GM19467 (cell line): ENCODE measurements around the gene ANGPTL7.
"Not testable (repeated sequence)": the region's sequence is repeated elsewhere in the genome, so short reads cannot be mapped to it uniquely, and the experiment has no call there.

ENCODE experiments used
- ATAC-seq: cut with Tn5 transposase; IDR thresholded peaks from one replicate; pipeline ENCODE4 v1.9.1; 2021; ENCODE audit warnings: mild to moderate bottlenecking, moderate library complexity; ENCODE audit not compliant: unreplicated experiment

Gene ANGPTL7

GRCh38 chr1:11168731-11169130 is 20.4 kb upstream of the ANGPTL7 start:
- ATAC-seq: no peak

- no peak for ATAC-seq
These were observed 20.0 kb upstream of the ANGPTL7 start for GRCh38 chr1:11169202-11169601.

- ATAC-seq: no peak
These were observed 19.1 kb upstream of the ANGPTL7 start for GRCh38 chr1:11170102-11170501.

- no peak for ATAC-seq
These were observed 14.8 kb upstream of the ANGPTL7 start for GRCh38 chr1:11174261-11174942.

GRCh38 chr1:11175461-11175860 is 13.7 kb upstream of the ANGPTL7 start:
- no peak for ATAC-seq

DNA sequence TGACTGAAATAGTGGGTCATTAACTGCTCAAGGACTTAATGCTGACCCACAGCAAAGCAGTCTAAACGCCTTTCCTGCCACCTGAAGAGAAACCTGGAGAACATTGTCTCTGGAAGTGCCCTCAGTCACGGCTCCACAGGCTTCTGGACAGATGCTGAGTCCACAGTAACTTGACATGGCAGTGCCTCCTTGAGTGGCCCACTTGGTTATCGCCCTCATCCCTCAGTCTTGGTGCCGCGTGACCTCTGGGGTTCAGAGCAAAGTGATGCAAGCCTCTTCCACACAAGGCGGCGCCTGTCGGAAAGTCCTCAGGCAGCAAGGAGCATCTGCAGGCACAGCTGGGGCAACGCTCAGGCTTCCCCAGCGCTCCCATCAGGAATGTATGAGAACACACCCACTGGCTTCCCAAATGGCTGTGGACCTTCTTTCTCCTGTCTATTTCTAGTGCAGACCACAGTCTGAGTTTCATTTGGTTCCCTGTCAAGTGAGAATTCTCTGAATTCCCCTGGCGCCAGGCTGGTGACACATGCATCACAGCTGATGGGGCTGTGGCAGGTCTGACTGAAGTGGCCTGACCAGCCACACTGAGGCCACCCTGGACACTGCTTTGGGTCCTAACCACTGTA is 13.0 kb upstream of the ANGPTL7 start:
- no peak for ATAC-seq

- ATAC-seq: no peak
These were observed 10.8 kb upstream of the ANGPTL7 start for GRCh38 chr1:11178021-11179015.

- no peak for ATAC-seq
These were observed 10.0 kb upstream of the ANGPTL7 start for GRCh38 chr1:11179125-11179524.

- not testable (repeated sequence) for ATAC-seq
These were observed 9.4 kb upstream of the ANGPTL7 start for GRCh38 chr1:11179749-11180148.

DNA sequence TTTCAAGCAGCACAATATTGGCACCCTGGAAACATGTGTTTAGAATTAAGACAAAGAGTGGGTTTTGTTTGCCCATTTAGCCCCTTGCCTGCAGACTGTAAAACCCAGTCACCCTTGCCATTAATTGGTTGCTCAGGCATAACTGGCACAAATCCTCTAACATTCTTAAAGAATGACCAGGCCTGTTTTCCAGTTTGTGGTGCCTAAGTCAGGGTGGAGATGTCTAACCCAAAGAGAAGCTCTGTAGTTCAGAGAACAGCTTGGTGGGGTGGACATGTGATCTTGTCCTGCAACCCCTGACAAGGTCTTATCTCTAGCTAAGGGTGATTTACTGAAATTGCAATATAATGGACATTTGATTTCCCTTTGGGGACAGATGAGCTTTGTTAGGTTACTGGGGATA is 8.8 kb upstream of the ANGPTL7 start:
- ATAC-seq: no peak

GRCh38 chr1:11182884-11183283 is 6.3 kb upstream of the ANGPTL7 start:
- no peak for ATAC-seq

DNA sequence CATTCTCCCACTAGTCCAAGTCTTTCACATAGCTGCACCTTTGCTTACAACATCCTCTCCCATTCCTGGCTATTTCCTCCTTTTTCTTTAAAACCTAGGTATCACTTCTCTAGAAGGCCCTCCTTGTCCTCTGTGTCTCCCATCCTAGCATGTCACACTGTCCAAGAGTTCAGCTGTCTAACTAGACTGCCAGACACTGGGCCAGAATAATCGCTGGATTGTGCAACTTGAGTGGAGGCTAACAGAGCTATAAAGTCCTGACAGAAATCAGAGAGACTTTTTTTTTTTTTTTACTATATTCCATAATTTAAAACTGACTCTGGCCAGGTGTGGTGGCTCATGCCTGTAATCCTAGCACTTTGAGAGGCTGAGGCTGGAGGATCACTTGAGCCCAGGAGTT is 4.2 kb upstream of the ANGPTL7 start:
- ATAC-seq: no peak

DNA sequence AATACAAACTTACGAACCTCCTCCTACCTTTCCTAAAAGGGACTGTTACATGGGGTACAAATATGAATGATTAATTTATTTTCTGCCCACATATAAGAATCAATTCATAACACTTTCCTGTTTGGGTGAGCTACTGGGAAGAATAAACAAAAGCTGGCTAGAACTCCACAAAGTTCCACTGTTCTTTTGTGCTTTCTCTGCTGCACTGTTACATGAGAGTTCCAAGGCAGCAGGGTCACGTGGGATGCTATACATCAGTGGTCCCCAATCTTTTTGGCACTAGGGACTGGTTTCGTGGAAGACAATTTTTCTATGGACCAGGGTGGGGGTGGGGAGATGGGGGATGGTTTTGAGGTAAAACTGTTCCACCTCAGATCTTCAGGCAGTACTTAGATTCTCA is 2.2 kb upstream of the ANGPTL7 start:
- ATAC-seq: no peak

DNA sequence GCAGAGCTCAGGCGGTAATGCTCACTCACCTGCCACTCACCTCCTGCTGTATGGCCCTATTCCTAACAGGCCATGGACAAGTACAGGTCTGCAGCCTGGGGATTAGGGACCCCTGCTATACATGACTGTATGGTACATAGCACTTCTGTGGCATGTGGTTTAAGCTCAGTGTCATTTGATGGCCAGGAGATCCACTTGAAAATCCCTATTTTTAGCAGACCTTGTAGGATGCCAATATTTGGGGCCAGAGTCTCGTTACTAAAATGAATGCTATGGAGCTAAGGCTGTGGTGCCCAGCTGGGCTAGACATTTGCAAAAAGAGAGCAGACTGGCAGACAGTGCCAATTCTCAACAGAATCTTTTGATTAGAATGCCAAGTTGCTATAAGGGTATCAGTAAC is 1.7 kb upstream of the ANGPTL7 start:
- no peak for ATAC-seq

GRCh38 chr1:11187931-11188330 is 1.2 kb upstream of the ANGPTL7 start:
- no peak for ATAC-seq

DNA sequence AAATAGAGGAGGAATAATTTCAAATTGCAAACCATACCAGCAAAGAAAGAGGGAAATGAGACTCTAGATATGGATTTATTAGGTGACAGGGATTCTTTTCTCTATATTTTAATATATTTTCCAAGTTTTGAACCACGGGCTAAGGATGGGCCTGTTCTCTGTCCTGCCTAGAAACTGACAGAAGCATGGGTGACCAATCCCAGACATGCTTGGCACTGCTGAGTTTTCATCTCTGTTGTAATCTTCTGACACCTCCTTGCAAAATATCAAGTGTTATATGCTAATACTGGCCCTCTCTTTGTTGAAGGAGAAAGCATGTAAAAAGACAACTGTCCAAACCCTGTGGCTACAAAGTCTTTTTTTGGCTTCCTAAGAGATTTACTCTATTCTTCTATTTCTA is 774 bp upstream of the ANGPTL7 start:
- ATAC-seq: no peak

DNA sequence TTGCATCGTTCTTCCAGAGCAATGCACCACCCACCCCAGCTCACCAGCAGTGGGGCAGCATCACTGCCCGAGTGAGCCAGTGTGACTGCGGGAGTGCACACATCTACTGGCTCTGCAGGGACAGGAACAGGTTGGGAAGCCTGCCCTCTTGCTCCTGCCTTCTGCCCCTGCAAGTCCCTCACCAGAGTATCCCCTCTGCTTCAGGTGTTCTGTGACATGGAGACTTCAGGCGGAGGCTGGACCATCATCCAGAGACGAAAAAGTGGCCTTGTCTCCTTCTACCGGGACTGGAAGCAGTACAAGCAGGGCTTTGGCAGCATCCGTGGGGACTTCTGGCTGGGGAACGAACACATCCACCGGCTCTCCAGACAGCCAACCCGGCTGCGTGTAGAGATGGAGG is 4.2 kb downstream of the ANGPTL7 start:
- no peak for ATAC-seq

GRCh38 chr1:11194407-11195176 is 5.4 kb downstream of the ANGPTL7 start:
- no peak for ATAC-seq

- ATAC-seq: no peak
These were observed 7.8 kb downstream of the ANGPTL7 start for GRCh38 chr1:11196945-11197344.

DNA sequence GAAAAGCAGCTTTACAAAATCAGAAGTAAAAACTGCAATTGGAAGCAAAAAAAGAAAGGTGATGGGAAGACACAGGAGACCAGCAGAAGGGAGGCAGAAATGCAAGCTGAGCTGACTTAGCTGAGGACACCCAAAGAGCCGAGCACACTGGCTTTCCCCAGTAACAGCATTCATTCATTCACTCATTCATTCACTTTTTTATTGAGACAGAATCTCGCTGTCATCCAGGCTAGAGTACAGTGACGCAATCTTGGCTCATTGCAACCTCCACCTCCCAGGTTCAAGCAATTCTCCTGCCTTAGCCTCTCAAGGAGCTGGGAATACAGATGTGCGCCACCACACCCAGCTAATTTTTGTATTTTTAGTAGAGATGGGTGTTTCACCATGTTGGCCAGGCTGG is 8.2 kb downstream of the ANGPTL7 start:
- no peak for ATAC-seq

DNA sequence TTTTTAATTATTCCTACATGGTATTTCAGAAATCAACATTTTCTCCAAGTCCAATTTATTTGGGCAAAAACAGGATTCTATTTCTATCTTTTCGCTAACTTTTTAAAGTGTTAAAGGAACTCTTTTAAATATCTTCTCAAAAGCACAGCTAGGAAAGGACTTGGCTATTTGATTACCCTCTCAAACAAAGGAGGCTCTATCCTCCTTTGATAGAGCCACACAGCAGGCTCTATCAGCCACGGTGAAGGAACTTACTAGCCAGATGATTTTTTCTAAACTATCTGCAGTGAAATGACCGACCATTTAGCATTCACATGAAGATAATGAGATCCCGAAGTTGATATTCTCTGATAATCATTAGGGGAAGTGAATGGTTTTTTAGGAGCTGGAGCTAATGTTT is 9.1 kb downstream of the ANGPTL7 start:
- ATAC-seq: no peak
